GM19328 (cell line): ENCODE measurements around the gene ICOSLG.
"Not testable (repeated sequence)": the region's sequence is repeated elsewhere in the genome, so short reads cannot be mapped to it uniquely, and the experiment has no call there.

ENCODE experiments used
- ATAC-seq: cut with Tn5 transposase; IDR thresholded peaks from one replicate; pipeline ENCODE4 v1.9.1; 2021; ENCODE audit warnings: mild to moderate bottlenecking, moderate library complexity; ENCODE audit not compliant: unreplicated experiment

Gene ICOSLG

GRCh38 chr21:44265734-44266270 lies 25.1 kb upstream of the ICOSLG start:
- ATAC-seq = no peak

- no peak for ATAC-seq
These were observed 23.0 kb upstream of the ICOSLG start for GRCh38 chr21:44263768-44264167.

- ATAC-seq = no peak
These were observed 22.5 kb upstream of the ICOSLG start for GRCh38 chr21:44263221-44263760.

- ATAC-seq = no peak
These were observed 21.8 kb upstream of the ICOSLG start for GRCh38 chr21:44262338-44263056.

GRCh38 chr21:44261675-44262295 lies 21.0 kb upstream of the ICOSLG start, which contains the start of gene DNMT3L:
TSS of gene DNMT3L (minus strand) at chr21:44261897. CDS start at chr21:44261259, 638 bp downstream.
- no peak for ATAC-seq

GRCh38 chr21:44260791-44261631 lies 20.3 kb upstream of the ICOSLG start:
- ATAC-seq = no peak

- ATAC-seq = no peak
These were observed 19.3 kb upstream of the ICOSLG start for GRCh38 chr21:44260066-44260465.

GRCh38 chr21:44259082-44259705 lies 18.5 kb upstream of the ICOSLG start:
- ATAC-seq = no peak

- ATAC-seq = no peak
These were observed 17.4 kb upstream of the ICOSLG start for GRCh38 chr21:44258056-44258725.

- ATAC-seq = no peak
These were observed 14.8 kb upstream of the ICOSLG start for GRCh38 chr21:44255511-44255981.

- ATAC-seq = no peak
These were observed 13.3 kb upstream of the ICOSLG start for GRCh38 chr21:44253832-44254710.

- ATAC-seq = not testable (repeated sequence)
These were observed 8.7 kb upstream of the ICOSLG start for GRCh38 chr21:44249204-44250037.

- ATAC-seq = not testable (repeated sequence)
These were observed 7.2 kb upstream of the ICOSLG start for GRCh38 chr21:44247904-44248303.

- not testable (repeated sequence) for ATAC-seq
These were observed 3.2 kb upstream of the ICOSLG start for GRCh38 chr21:44243980-44244379.

- peak; percentile 37 for ATAC-seq
These were observed 538 bp upstream of the ICOSLG start for GRCh38 chr21:44241281-44241680.

GRCh38 chr21:44240353-44240752 lies 390 bp downstream of the ICOSLG start:
- not testable (repeated sequence) for ATAC-seq

GRCh38 chr21:44229561-44229960 lies 11.2 kb downstream of the ICOSLG start:
- ATAC-seq = not testable (repeated sequence)

- ATAC-seq = not testable (repeated sequence)
These were observed 12.6 kb downstream of the ICOSLG start for GRCh38 chr21:44228109-44228508.
